OCI-LY7 (cell line): ENCODE data around the gene TRABD2B.

Source experiments
- EZH2phosphoT487 ChIP-seq: fragments of 200-600 bp; sonication (generic); IDR thresholded peaks from 2 replicates; pipeline ENCODE4 v1.6.1; 2018; ENCODE audit warnings: low read depth, borderline replicate concordance, mild to moderate bottlenecking, mixed run types, antibody characterized with exemption, low read length, moderate library complexity, mixed read lengths
- TF ChIP-seq, protein P1 (sequence below): fragments of 200-600 bp; sonication (generic); conservative IDR thresholded peaks from 2 replicates; pipeline ENCODE4 v1.5.1; 2014; ENCODE audit warnings: mild to moderate bottlenecking, antibody characterized with exemption, low read length, moderate library complexity, mixed read lengths

DNA sequence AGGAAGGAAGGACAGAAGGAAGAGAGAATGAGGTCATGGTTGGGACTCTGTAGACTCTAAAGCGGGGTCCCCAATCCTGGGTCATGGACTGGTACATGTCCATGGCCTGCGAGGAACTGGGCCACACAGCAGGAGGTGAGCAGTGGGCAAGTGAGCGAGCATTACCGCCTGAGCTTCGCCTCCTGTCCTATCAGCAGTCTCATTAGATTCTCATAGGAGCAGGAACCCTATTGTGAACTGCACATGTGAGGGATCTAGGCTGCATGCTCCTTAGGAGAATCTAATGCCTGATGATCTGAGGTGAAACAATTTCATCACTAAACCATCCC is 128.9 kb downstream of the TRABD2B start:
- TF ChIP-seq, protein P1, sequence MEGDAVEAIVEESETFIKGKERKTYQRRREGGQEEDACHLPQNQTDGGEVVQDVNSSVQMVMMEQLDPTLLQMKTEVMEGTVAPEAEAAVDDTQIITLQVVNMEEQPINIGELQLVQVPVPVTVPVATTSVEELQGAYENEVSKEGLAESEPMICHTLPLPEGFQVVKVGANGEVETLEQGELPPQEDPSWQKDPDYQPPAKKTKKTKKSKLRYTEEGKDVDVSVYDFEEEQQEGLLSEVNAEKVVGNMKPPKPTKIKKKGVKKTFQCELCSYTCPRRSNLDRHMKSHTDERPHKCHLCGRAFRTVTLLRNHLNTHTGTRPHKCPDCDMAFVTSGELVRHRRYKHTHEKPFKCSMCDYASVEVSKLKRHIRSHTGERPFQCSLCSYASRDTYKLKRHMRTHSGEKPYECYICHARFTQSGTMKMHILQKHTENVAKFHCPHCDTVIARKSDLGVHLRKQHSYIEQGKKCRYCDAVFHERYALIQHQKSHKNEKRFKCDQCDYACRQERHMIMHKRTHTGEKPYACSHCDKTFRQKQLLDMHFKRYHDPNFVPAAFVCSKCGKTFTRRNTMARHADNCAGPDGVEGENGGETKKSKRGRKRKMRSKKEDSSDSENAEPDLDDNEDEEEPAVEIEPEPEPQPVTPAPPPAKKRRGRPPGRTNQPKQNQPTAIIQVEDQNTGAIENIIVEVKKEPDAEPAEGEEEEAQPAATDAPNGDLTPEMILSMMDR, result no peak
- no peak for TF ChIP-seq EZH2phosphoT487
